Activated CD8-positive, alpha-beta memory T cell treated with anti-CD3 and anti-CD28 coated beads, Interleukin-2, amount 50 U/mL, for 24 hours (primary cell): ENCODE data around the gene TMPRSS6.

ENCODE experiments used
- DNase-seq: peaks from one replicate; pipeline ENCODE4 v3.0.0-alpha.2; 2020; ENCODE audit errors: extremely low read depth

Gene TMPRSS6

GRCh38 chr22:37028692-37029674 lies 80.5 kb downstream of the TMPRSS6 start:
- no peak for DNase-seq

DNA sequence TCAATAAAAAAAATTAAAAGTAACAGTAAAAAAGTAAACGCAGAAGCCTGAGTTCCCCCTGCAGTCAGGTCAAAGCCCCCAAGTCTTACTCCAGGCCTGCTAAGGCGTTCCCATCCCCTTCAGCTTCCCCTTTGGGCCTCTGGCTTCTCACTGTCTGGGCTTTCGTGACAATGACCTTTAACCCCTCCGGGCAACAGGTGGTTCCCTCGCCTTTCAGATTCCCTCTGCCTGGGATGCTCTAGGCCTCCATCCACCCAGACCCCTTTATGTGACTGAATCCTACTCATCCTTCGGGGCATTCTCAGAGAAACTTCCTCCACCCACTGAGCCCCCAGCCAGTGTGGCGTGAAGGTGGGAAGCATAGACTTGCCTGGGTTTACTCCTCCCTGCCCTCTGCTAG lies 82.0 kb downstream of the TMPRSS6 start:
- no peak for DNase-seq

DNA sequence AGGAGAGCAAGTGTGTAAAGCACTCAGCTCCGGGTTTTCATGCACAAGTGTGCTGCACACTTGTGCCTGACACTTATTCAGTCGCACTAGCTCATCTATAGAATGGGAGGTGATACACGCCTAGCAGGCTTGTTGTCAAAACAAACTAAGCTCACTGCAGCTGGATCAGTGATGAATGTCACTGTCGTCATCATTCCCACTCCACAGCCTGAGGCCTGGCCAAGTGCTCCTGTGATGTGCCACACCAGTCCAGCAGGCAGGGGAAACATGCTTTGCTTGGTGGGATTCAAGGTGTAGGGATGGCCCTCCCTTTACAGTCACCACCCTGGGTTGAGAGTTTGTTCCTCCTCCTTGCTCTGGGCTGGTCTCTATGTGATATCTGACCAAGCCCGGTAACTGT lies 83.2 kb downstream of the TMPRSS6 start:
- DNase-seq: no peak

DNA sequence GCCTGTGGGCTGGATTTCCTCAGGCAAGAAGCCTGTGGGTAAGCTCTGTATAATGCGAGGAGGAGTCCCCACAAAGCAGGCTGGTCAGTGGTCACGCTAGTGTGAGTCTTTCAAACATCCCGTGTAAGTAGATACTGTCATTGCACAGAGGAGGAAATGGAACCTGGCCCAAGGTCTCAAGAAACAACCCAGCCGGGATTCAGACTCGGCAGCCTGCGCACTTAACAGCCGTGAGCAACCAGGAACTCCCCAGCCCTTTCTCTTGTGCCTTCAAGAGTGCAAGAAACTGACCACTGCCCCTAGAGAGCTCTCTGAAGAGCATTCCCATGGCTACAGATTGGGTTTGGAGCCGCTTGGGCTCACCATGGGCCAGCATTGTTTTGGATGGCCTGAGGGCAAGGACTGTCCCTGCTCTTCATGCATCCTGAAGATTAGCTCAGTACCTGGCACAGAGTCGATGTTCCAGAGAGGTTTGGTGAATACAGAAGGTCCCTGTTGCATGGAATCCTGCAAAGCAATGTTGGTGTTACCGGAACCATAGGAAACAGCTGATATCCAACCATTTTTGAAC lies 83.9 kb downstream of the TMPRSS6 start:
- no peak for DNase-seq

GRCh38 chr22:37024339-37025157 lies 85.0 kb downstream of the TMPRSS6 start:
- DNase-seq: no peak

GRCh38 chr22:37023743-37024338 lies 85.7 kb downstream of the TMPRSS6 start:
- no peak for DNase-seq

GRCh38 chr22:37022483-37023337 lies 86.8 kb downstream of the TMPRSS6 start:
- no peak for DNase-seq

- DNase-seq: no peak
Observed at GRCh38 chr22:37021710-37022482, 87.6 kb downstream of the TMPRSS6 start.

DNA sequence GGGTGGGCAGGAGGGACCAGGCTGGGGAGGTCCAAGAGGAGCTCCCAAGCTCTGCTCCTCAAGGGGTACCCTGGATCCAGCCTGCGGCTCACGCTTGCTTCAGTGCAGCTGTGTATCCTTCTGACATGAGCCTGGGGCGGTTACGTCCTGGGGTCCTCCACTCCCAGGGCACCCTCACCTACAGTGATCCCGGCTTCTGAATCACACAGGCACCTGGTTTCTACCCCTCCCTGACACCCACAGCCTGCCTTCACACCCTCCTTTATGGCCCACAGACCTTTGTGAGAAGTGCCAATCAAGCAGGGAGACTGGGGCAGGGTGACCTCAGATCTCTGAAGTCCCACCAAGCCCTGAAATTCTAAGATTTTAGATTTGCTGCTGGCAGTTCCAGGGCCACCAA lies 88.5 kb downstream of the TMPRSS6 start:
- no peak for DNase-seq

DNA sequence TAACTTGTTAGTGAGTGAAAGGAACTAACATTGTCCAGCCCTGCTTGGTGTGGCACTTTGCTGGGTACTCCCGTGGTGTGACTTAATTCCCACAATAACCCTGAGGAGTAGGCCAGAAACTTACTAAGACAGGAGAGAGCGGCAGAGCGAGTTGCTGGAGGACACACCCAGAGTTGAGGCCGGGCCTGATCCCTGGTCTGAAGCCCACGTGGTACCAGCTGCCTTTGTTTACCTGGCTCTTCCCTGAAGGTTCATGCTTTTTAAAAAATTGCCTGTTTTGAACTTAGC lies 89.4 kb downstream of the TMPRSS6 start:
- DNase-seq: no peak

GRCh38 chr22:37019309-37020191 lies 90.0 kb downstream of the TMPRSS6 start, which contains the start of the genes MPST and TST:
Gene MPST (plus strand): TSS chr22:37019742. CDS start chr22:37019837, 95 bp downstream.
Gene TST (minus strand): TSS chr22:37019447. CDS start chr22:37018732, 715 bp downstream.
- DNase-seq: no peak

DNA sequence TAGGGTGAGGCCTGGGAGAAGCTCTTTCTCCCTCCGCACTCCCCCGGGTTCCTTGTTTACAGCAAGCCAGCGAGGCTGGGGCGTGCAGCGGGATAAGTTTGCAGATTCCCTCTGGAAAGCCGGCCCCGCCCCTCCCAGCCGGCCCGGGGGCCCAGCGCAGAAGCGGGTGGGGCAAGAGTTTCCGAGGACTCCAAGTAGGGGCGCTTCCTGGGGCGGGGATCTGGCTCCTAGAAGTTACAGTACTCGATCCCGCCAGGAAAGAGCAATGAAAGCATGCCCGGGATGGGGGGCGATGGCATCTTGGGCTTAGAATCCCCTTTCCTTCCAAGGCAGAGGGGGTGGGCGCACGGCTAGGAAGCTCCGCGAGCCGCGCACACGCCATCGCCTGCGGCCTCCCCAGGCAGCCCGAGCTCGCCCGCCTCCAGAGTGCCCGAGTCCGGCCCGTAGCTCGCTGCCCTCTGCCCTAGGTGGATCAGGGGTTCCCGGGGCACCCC lies 90.7 kb downstream of the TMPRSS6 start:
- no peak for DNase-seq

- no peak for DNase-seq
Observed at GRCh38 chr22:37018086-37018814, 91.3 kb downstream of the TMPRSS6 start.

DNA sequence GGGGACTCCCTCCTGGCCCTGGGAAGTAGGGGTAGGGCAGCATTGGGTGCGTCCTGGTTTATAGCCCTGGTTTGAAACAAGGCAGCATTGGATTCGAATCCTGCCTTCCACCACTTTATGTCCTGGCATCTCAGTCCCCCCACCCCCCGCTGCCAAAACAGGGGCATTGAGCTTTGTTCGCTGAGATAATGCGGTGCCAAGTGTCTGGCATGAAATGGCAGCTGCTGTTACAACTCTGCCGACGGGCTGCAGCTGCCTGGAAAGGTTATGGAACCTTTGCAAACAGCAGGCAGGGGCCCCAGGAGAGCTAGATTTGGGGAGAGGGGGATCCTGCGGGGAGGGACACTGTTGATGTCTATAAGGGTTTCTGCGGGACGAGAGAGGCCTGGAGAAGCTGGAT lies 92.2 kb downstream of the TMPRSS6 start:
- DNase-seq: no peak

- DNase-seq: no peak
Observed at GRCh38 chr22:37016134-37016910, 93.2 kb downstream of the TMPRSS6 start.

DNA sequence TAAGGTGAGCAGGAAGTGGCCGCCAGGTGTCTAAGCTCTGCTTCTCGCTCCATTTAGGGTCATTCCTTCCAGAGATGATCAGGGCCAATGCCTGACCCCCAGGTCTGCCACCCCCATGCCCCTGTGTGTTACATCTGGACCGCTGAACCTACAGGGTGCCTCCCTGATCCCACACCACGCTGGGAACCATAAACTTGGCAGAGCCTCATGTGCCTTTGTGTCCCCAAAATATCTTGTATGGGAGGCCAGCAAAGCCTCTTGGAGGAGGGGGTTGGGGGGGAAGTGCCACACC lies 94.0 kb downstream of the TMPRSS6 start:
- DNase-seq: no peak
